Astrocyte (in vitro differentiated cells and primary cell): ENCODE measurements around the gene SUPT20H. TPM values are rescaled to one million over a fixed set of nuclear protein-coding genes. Genes with fewer than 3 reads are reported as not detected.

Experiments used
- DNase-seq: peaks from one replicate; pipeline ENCODE4 v3.0.0-alpha.2; 2010; ENCODE audit warnings: low read depth
- FAIRE-seq: peaks from 2 replicates; lab custom pipeline; 2011; peaks lifted over from hg19 to GRCh38; lab: Jason Lieb, UNC
- H2AFZ ChIP-seq: 2 replicates; pipeline ENCODE4 v1.6.0; 2012; ENCODE audit warnings: low read depth, low read length, inconsistent platforms
- H3K27ac ChIP-seq: 2 replicates; pipeline ENCODE4 v1.5.1; 2011; ENCODE audit warnings: low read depth, low read length, inconsistent platforms
- H3K27me3 ChIP-seq: 2 replicates; pipeline ENCODE4 v1.6.0; 2011; ENCODE audit warnings: low read length, inconsistent platforms; ENCODE audit not compliant: insufficient read depth
- H3K36me3 ChIP-seq: 2 replicates; pipeline ENCODE4 v1.5.1; 2011; ENCODE audit warnings: low read length, inconsistent platforms; ENCODE audit not compliant: insufficient read depth
- H3K4me1 ChIP-seq: 2 replicates; pipeline ENCODE4 v1.5.1; 2011; ENCODE audit warnings: low read length, inconsistent platforms; ENCODE audit not compliant: insufficient read depth
- H3K4me2 ChIP-seq: 2 replicates; pipeline ENCODE4 v1.6.0; 2012; ENCODE audit warnings: low read length, inconsistent platforms
- H3K4me3 ChIP-seq: 2 replicates; pipeline ENCODE4 v1.5.1; 2011; ENCODE audit warnings: low read depth, mild to moderate bottlenecking, low read length, inconsistent platforms; ENCODE audit not compliant: insufficient read depth
- H3K79me2 ChIP-seq: 2 replicates; pipeline ENCODE4 v1.6.0; 2012; ENCODE audit warnings: mild to moderate bottlenecking, low read length, inconsistent platforms; ENCODE audit not compliant: insufficient read depth
- H3K9ac ChIP-seq: 2 replicates; pipeline ENCODE4 v1.6.0; 2012; ENCODE audit warnings: mild to moderate bottlenecking, low read length, inconsistent platforms
- H3K9me3 ChIP-seq: 2 replicates; pipeline ENCODE4 v1.5.1; 2012; ENCODE audit warnings: low read depth, mild to moderate bottlenecking, low read length, inconsistent platforms; ENCODE audit not compliant: insufficient read depth
- H4K20me1 ChIP-seq: 2 replicates; pipeline ENCODE4 v1.6.0; 2012; ENCODE audit warnings: low read length, inconsistent platforms; ENCODE audit not compliant: insufficient read depth
- H3K27ac Mint-ChIP-seq: one replicate; pipeline ENCODE4 v1.8.0; 2021; ENCODE audit warnings: mild to moderate bottlenecking, mixed read lengths; ENCODE audit not compliant: unreplicated experiment
- H3K27me3 Mint-ChIP-seq: one replicate; pipeline ENCODE4 v1.8.0; 2021; ENCODE audit warnings: low read depth, mixed read lengths; ENCODE audit not compliant: unreplicated experiment
- H3K36me3 Mint-ChIP-seq: one replicate; pipeline ENCODE4 v1.8.0; 2021; ENCODE audit warnings: low read depth, mixed read lengths; ENCODE audit not compliant: unreplicated experiment
- H3K4me1 Mint-ChIP-seq: one replicate; pipeline ENCODE4 v1.8.0; 2021; ENCODE audit warnings: low read depth, mixed read lengths; ENCODE audit not compliant: unreplicated experiment
- H3K4me3 Mint-ChIP-seq: one replicate; pipeline ENCODE4 v1.8.0; 2021; ENCODE audit warnings: mild to moderate bottlenecking, moderate library complexity, mixed read lengths; ENCODE audit not compliant: unreplicated experiment
- H3K9me3 Mint-ChIP-seq: one replicate; pipeline ENCODE4 v1.8.0; 2021; ENCODE audit warnings: mild to moderate bottlenecking, mixed read lengths; ENCODE audit not compliant: unreplicated experiment
- CTCF ChIP-seq: IDR thresholded peaks from 2 replicates; pipeline ENCODE4 v1.5.1; 2011; ENCODE audit warnings: low read depth, mild to moderate bottlenecking, inconsistent platforms, low read length, moderate library complexity; ENCODE audit not compliant: insufficient read depth
- EZH2 ChIP-seq: IDR thresholded peaks from 2 replicates; pipeline ENCODE4 v1.6.1; 2012; ENCODE audit warnings: mild to moderate bottlenecking, low read length, inconsistent platforms; ENCODE audit not compliant: insufficient read depth
- total RNA-seq: library from RNA; stranded (reverse); gene quantifications from 2 replicates; pipeline ENCODE4 v1.2.1, GENCODE V29; 2021

Gene SUPT20H
- total RNA-seq, 1 donor from 2014 or later: 87.7 TPM

- H3K9me3 ChIP-seq: no peaks in the 10 kb centered on the region
- no peak for FAIRE-seq
- DNase-seq: no peak
- no peaks in the 10 kb centered on the region for H3K4me1 ChIP-seq
- Mint-ChIP-seq H3K27ac (no peak overlapping the region), H3K36me3 (peaks cover 19% of the 10 kb centered on the region), H3K4me1 (no peaks in the 10 kb centered on the region), H3K4me3 (no peak overlapping the region), H3K27me3 (no peaks in the 10 kb centered on the region), H3K9me3 (peaks cover 3% of the 10 kb centered on the region)
- H3K9ac ChIP-seq: no peak overlapping the region
- H3K27ac ChIP-seq: no peak overlapping the region
- TF ChIP-seq EZH2 (no peak), CTCF (no peak)
- no peaks in the 10 kb centered on the region for H4K20me1 ChIP-seq
- H3K4me2 ChIP-seq: no peak overlapping the region
- H3K36me3 ChIP-seq: peaks cover 11% of the 10 kb centered on the region
- H3K79me2 ChIP-seq: no peaks in the 10 kb centered on the region
- no peak overlapping the region for H3K4me3 ChIP-seq
- no peaks in the 10 kb centered on the region for H3K27me3 ChIP-seq
- H2AFZ ChIP-seq: no peak overlapping the region
Measured at GRCh38 chr13:36973621-36974295, 85.7 kb downstream of the SUPT20H start.

GRCh38 chr13:36973009-36973408 is 86.5 kb downstream of the SUPT20H start:
- Histone ChIP-seq H3K4me1 (no peaks in the 10 kb centered on the region), H3K4me2 (no peak overlapping the region), H4K20me1 (no peaks in the 10 kb centered on the region), H2AFZ (no peak overlapping the region), H3K36me3 (peaks cover 15% of the 10 kb centered on the region), H3K27ac (no peak overlapping the region), H3K4me3 (no peak overlapping the region), H3K79me2 (no peaks in the 10 kb centered on the region), H3K9ac (no peak overlapping the region), H3K9me3 (no peaks in the 10 kb centered on the region), H3K27me3 (no peaks in the 10 kb centered on the region)
- Mint-ChIP-seq H3K27ac (no peak overlapping the region), H3K4me1 (no peaks in the 10 kb centered on the region), H3K27me3 (no peaks in the 10 kb centered on the region), H3K36me3 (peaks cover 22% of the 10 kb centered on the region), H3K9me3 (peaks cover 3% of the 10 kb centered on the region), H3K4me3 (no peak overlapping the region)
- TF ChIP-seq EZH2 (no peak), CTCF (no peak)
- DNase-seq (no peak), FAIRE-seq (no peak)

- Histone ChIP-seq H3K4me2 (no peak overlapping the region), H3K9ac (no peak overlapping the region), H2AFZ (no peak overlapping the region), H4K20me1 (no peaks in the 10 kb centered on the region), H3K27me3 (no peaks in the 10 kb centered on the region), H3K4me3 (no peak overlapping the region), H3K27ac (peak overlapping the region; percentile 44), H3K4me1 (peaks cover 9% of the 10 kb centered on the region), H3K36me3 (peaks cover 26% of the 10 kb centered on the region), H3K9me3 (no peaks in the 10 kb centered on the region), H3K79me2 (no peaks in the 10 kb centered on the region)
- DNase-seq (no peak), FAIRE-seq (no peak)
- H3K36me3 Mint-ChIP-seq: peaks cover 11% of the 10 kb centered on the region
- no peak for TF ChIP-seq EZH2
- no peak for TF ChIP-seq CTCF
- H3K4me1 Mint-ChIP-seq: peaks cover 13% of the 10 kb centered on the region
- H3K27me3 Mint-ChIP-seq: no peaks in the 10 kb centered on the region
- H3K9me3 Mint-ChIP-seq: no peaks in the 10 kb centered on the region
- H3K4me3 Mint-ChIP-seq: no peak overlapping the region
- H3K27ac Mint-ChIP-seq: peak overlapping the region; percentile 93
Measured at GRCh38 chr13:36966404-36966803, 93.1 kb downstream of the SUPT20H start.
